ENCODE data around the gene FCF1. TPM values are rescaled to one million over a fixed set of nuclear protein-coding genes. Genes with fewer than 3 reads are reported as not detected.
A peak's percentile ranks its signal among the peaks of the same experiment; 100 is the strongest.

FCF1 gene
- total RNA-seq, 1 experiment from 2014 or later, result 61.5 TPM

DNA sequence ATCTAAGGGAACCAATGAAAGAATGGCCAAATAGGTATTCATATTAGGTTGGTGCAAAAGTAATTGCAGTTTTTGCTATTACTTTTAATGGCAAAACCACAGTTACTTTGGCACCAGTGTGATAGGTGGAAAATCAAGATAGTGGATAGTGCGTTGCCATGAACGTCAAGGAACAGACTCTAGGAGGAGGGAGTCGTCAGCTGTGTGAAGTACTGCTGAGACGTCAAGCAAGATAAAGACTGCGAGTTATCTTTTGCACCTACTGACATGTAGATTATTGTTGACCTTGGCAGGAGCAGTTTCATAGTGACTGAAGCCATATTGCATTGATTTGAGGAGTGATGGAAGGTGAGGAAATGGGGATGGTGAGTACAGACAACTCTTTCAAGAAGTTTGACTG is 58.5 kb downstream of the FCF1 start:
- CTCF ChIA-PET, result interaction anchor here (0.8 kb wide), 1 partner anchor 9 kb away, joined by 3 read pairs; the partner anchor contains the start of gene YLPM1
- intact Hi-C loops (cut with micrococcal nuclease), result no loop called here

DNA sequence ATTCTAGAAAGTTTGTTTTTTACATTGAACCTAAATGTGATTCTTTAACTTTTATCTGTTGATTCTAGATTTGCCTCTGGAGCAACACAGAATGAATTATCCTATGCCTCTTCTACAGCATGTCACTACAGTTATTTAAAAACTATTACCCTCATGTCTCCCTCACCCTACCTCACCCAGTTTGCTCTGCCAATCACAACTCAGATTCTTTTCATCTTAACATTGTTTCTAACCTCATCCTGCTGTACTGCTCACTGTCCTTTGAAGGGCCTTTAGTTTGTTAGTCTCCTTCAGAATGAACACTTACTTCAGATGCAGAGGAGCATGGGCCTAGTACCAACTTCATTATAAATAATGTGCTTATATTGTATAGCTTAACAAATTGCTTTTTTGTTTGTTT is 71.7 kb downstream of the FCF1 start:
- Mint-ChIP-seq H3K27ac (ENCODE audit: low read depth, unreplicated experiment) (peak overlapping the region; percentile 18), H3K9me3 (ENCODE audit: unreplicated experiment) (no peaks in the 10 kb centered on the region), H3K4me1 (ENCODE audit: insufficient read depth, unreplicated experiment) (peaks cover 5% of the 10 kb centered on the region), H3K4me3 (ENCODE audit: unreplicated experiment) (no peak overlapping the region), H3K36me3 (ENCODE audit: insufficient read depth, unreplicated experiment) (peaks cover 78% of the 10 kb centered on the region), H3K27me3 (ENCODE audit: insufficient read depth, unreplicated experiment) (no peaks in the 10 kb centered on the region)
- ChIA-PET POLR2A (interaction anchor here (1.0 kb wide), 1 partner anchor 20 kb away, joined by 5 read pairs; no protein-coding TSS in a partner anchor), CTCF (no interaction called here)
- TF ChIP-seq, protein P1, sequence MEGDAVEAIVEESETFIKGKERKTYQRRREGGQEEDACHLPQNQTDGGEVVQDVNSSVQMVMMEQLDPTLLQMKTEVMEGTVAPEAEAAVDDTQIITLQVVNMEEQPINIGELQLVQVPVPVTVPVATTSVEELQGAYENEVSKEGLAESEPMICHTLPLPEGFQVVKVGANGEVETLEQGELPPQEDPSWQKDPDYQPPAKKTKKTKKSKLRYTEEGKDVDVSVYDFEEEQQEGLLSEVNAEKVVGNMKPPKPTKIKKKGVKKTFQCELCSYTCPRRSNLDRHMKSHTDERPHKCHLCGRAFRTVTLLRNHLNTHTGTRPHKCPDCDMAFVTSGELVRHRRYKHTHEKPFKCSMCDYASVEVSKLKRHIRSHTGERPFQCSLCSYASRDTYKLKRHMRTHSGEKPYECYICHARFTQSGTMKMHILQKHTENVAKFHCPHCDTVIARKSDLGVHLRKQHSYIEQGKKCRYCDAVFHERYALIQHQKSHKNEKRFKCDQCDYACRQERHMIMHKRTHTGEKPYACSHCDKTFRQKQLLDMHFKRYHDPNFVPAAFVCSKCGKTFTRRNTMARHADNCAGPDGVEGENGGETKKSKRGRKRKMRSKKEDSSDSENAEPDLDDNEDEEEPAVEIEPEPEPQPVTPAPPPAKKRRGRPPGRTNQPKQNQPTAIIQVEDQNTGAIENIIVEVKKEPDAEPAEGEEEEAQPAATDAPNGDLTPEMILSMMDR (IDR thresholded peaks at IDR 0.05; ENCODE audit: unreplicated experiment), result no peak
- BruUV-seq (replicated peaks), result no TSS peak
- DNase-seq (ENCODE audit: unreplicated experiment), result no peak
- intact Hi-C loops (cut with micrococcal nuclease), result no loop called here

More for the DNA sequence above, 58.5 kb downstream of the FCF1 start:
- Mint-ChIP-seq H3K4me1 (ENCODE audit: insufficient read depth, unreplicated experiment) (peaks cover 31% of the 10 kb centered on the region), H3K27me3 (ENCODE audit: insufficient read depth, unreplicated experiment) (no peaks in the 10 kb centered on the region), H3K27ac (ENCODE audit: low read depth, unreplicated experiment) (no peak overlapping the region), H3K9me3 (ENCODE audit: unreplicated experiment) (no peaks in the 10 kb centered on the region), H3K36me3 (ENCODE audit: insufficient read depth, unreplicated experiment) (peaks cover 37% of the 10 kb centered on the region), H3K4me3 (ENCODE audit: unreplicated experiment) (no peak overlapping the region)
- no peak for DNase-seq (ENCODE audit: unreplicated experiment)
- POLR2A ChIA-PET, result no interaction called here
- TF ChIP-seq, protein P1 (IDR thresholded peaks at IDR 0.05; ENCODE audit: unreplicated experiment), result no peak
- BruUV-seq (replicated peaks), result no TSS peak

- H3K36me3 Mint-ChIP-seq (ENCODE audit: insufficient read depth, unreplicated experiment), result peaks cover 73% of the 10 kb centered on the region
- POLR2A ChIA-PET, result interaction anchor here (1.0 kb wide), 1 partner anchor 21 kb away, joined by 5 read pairs; no protein-coding TSS in a partner anchor
- H3K9me3 Mint-ChIP-seq (ENCODE audit: unreplicated experiment), result no peaks in the 10 kb centered on the region
- H3K4me3 Mint-ChIP-seq (ENCODE audit: unreplicated experiment), result no peak overlapping the region
- H3K4me1 Mint-ChIP-seq (ENCODE audit: insufficient read depth, unreplicated experiment), result peaks cover 5% of the 10 kb centered on the region
- H3K27ac Mint-ChIP-seq (ENCODE audit: low read depth, unreplicated experiment), result peak overlapping the region; percentile 18
- TF ChIP-seq, protein P1 (IDR thresholded peaks at IDR 0.05; ENCODE audit: unreplicated experiment), result no peak
- no peaks in the 10 kb centered on the region for H3K27me3 Mint-ChIP-seq (ENCODE audit: insufficient read depth, unreplicated experiment)
- BruUV-seq (replicated peaks), result no TSS peak
- intact Hi-C loops (cut with micrococcal nuclease), result no loop called here
- CTCF ChIA-PET, result interaction anchor here (0.6 to 1.0 kb wide), 5 partner anchors 29 to 424 kb away, joined by 3 read pairs; no protein-coding TSS in a partner anchor
- no peak for DNase-seq (ENCODE audit: unreplicated experiment)
Measured at GRCh38 chr14:74785056-74785613, 72.2 kb downstream of the FCF1 start.

DNA sequence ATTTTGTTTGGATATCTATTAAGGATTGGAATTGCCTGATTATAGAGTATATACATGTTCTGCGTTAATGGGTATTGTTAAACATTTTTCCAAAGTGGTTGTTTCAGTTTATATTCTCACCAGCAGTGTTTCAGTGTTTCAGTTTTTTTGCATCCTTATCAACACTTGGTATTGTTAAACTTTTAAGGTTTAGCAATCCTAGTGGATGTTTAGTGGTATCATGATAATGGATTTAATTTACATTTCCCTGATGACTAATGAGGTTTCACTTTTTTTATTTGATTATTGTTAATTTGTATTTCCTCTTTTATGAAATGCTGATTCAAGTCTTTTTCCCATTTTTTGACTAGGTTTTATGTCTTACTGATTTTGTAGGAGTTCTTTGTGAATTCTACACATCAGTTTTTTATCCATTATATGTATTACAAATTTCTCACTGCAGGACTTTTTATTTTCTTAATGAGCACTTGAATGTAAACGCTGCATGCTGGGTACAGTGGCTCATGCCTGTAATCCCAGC is 73.9 kb downstream of the FCF1 start:
- no peak overlapping the region for H3K4me3 Mint-ChIP-seq (ENCODE audit: unreplicated experiment)
- peaks cover 56% of the 10 kb centered on the region for H3K36me3 Mint-ChIP-seq (ENCODE audit: insufficient read depth, unreplicated experiment)
- intact Hi-C loops (cut with micrococcal nuclease), result no loop called here
- TF ChIP-seq, protein P1 (IDR thresholded peaks at IDR 0.05; ENCODE audit: unreplicated experiment), result no peak
- no peaks in the 10 kb centered on the region for H3K4me1 Mint-ChIP-seq (ENCODE audit: insufficient read depth, unreplicated experiment)
- no peak overlapping the region for H3K27ac Mint-ChIP-seq (ENCODE audit: low read depth, unreplicated experiment)
- H3K27me3 Mint-ChIP-seq (ENCODE audit: insufficient read depth, unreplicated experiment), result no peaks in the 10 kb centered on the region
- no TSS peak for BruUV-seq (replicated peaks)
- CTCF ChIA-PET, result interaction anchor here (0.6 to 0.7 kb wide), 2 partner anchors 75 to 608 kb away, joined by 3 to 6 read pairs; no protein-coding TSS in a partner anchor
- DNase-seq (ENCODE audit: unreplicated experiment), result no peak
- POLR2A ChIA-PET, result interaction anchor here (0.8 kb wide), 1 partner anchor 10 kb away, joined by 4 read pairs; no protein-coding TSS in a partner anchor
- H3K9me3 Mint-ChIP-seq (ENCODE audit: unreplicated experiment), result peaks cover 8% of the 10 kb centered on the region

Other genes starting within 250 kb of the FCF1 start
- gene NPC2, start 219.8 kb upstream of the FCF1 start, total RNA-seq (2022), result 105 and 128 TPM in 2 replicates
- gene ISCA2, start 219.4 kb upstream of the FCF1 start, total RNA-seq (2022), result 13.9 and 21.1 TPM in 2 replicates
- gene LTBP2, start 100.9 kb upstream of the FCF1 start, total RNA-seq (2022), result 9.1 and 16.8 TPM in 2 replicates
- 27.7 and 29.8 TPM in 2 replicates for gene AREL1, start 64 bp upstream of the FCF1 start, total RNA-seq (2022)
- gene YLPM1, start 50.2 kb downstream of the FCF1 start, total RNA-seq (2022), result 40.5 and 43.9 TPM in 2 replicates
- not detected in 2 replicates for gene PROX2, start 163.0 kb downstream of the FCF1 start, total RNA-seq (2022)
- gene DLST, start 168.8 kb downstream of the FCF1 start, total RNA-seq (2022), result 114 and 139 TPM in 2 replicates
- 8.8 and 12.3 TPM in 2 replicates for gene RPS6KL1, start 210.1 kb downstream of the FCF1 start, total RNA-seq (2022)
- gene PGF, start 242.5 kb downstream of the FCF1 start, total RNA-seq (2022), result 1.3 and 2.1 TPM in 2 replicates